Body of pancreas (tissue), 4 donors: ENCODE measurements around the gene CLIP2. TPM values are rescaled to one million over a fixed set of nuclear protein-coding genes. Genes with fewer than 3 reads are reported as not detected.

Source experiments
- ATAC-seq: fragments of 150-250 bp; one replicate; pipeline ENCODE4 v1.9.1; 2016
- DNase-seq, 4 donors: peaks; one replicate each; pipeline ENCODE4 v3.0.0-alpha.2; 2019
- H3K27ac ChIP-seq, 4 donors: fragments of 200-600 bp; sonication (generic); 1 replicate in 3 of 4; 2 replicates in 1 of 4; pipeline versions ENCODE4 v1.5.1 to v1.6.1; 2016 to 2019; ENCODE audit warnings: mild to moderate bottlenecking in 1 of 4, mixed read lengths in 1 of 4, moderate library complexity in 1 of 4
- H3K27me3 ChIP-seq, 2 donors: fragments of 200-600 bp; sonication (generic); one replicate each; pipeline ENCODE4 v1.6.0; 2016; ENCODE audit warnings: mild to moderate bottlenecking in 1 of 2
- H3K36me3 ChIP-seq, 2 donors: fragments of 200-600 bp; sonication (generic); replicated peaks in 1 of 2; 2 replicates each; pipeline ENCODE4 v1.5.1; 2016; ENCODE audit warnings: low read depth in 2 of 2; ENCODE audit not compliant: insufficient read depth in 1 of 2
- H3K4me1 ChIP-seq: fragments of 200-600 bp; sonication (generic); one replicate; pipeline ENCODE4 v1.6.0; 2016
- H3K4me3 ChIP-seq, 2 donors: fragments of 200-600 bp; sonication (generic); 1 replicate in 1 of 2; 2 replicates in 1 of 2; pipeline ENCODE4 v1.5.1; 2016 to 2019
- H3K9me3 ChIP-seq, 3 donors: fragments of 200-600 bp; sonication (generic); 1 replicate in 2 of 3; 2 replicates in 1 of 3; pipeline ENCODE4 v1.5.1; 2016
- CTCF ChIP-seq, 7 experiments: fragments of 450-650 bp in 4 of 7; fragments of 200-600 bp in 3 of 7; sonication (generic) in 3 of 7; IDR thresholded peaks; one replicate each; pipeline ENCODE4 v1.5.1; 2016 to 2019; ENCODE audit warnings: antibody characterized with exemption in 7 of 7
- POLR2A ChIP-seq, 3 donors: fragments of 450-650 bp; IDR thresholded peaks; one replicate each; pipeline ENCODE4 v1.6.1; 2016; ENCODE audit warnings: antibody characterized with exemption in 3 of 3, mild to moderate bottlenecking in 2 of 3
- WGBS, 2 donors: methylation state at CpG; one replicate each; pipeline ENCODE4 v1.1.5; 2017; 5-methylcytosine and 5-hydroxymethylcytosine counted together
- intact Hi-C: fragments of 100-400 bp; cut with DNase I; formaldehyde crosslinking; loops from one replicate; pipeline ENCODE4 v1.15.1; 2023
- total RNA-seq, 2 donors: library from RNA; depleted of rRNA; stranded (reverse); fragments of >200 nt; gene quantifications; one replicate each; pipeline ENCODE4 v1.1.0, GENCODE V29; 2016

CLIP2 gene
- total RNA-seq, 2 donors from 2014 or later: 31.6 to 120 TPM

- DNase-seq (peak; percentile 73 to 81 (median 78)), ATAC-seq (peak; percentile 66)
- Histone ChIP-seq H3K4me3 (no peak overlapping the region), H3K27ac (peak overlapping the region; percentile 68 to 88 (median 82)), H3K27me3 (no peaks in the 10 kb centered on the region), H3K4me1 (peaks cover 62% of the 10 kb centered on the region), H3K36me3 (no peaks in the 10 kb centered on the region), H3K9me3 (no peaks in the 10 kb centered on the region)
- TF ChIP-seq POLR2A (IDR thresholded peaks at IDR 0.05) (no peak), CTCF (IDR thresholded peaks at IDR 0.05) (no peak)
- intact Hi-C loops: no loop called here
- 19 to 22% methylated on average over 16 to 17 of the region's 17 CpGs for WGBS, 2 donors
Measured at GRCh38 chr7:74294191-74294998, 5.2 kb downstream of the CLIP2 start.

DNA sequence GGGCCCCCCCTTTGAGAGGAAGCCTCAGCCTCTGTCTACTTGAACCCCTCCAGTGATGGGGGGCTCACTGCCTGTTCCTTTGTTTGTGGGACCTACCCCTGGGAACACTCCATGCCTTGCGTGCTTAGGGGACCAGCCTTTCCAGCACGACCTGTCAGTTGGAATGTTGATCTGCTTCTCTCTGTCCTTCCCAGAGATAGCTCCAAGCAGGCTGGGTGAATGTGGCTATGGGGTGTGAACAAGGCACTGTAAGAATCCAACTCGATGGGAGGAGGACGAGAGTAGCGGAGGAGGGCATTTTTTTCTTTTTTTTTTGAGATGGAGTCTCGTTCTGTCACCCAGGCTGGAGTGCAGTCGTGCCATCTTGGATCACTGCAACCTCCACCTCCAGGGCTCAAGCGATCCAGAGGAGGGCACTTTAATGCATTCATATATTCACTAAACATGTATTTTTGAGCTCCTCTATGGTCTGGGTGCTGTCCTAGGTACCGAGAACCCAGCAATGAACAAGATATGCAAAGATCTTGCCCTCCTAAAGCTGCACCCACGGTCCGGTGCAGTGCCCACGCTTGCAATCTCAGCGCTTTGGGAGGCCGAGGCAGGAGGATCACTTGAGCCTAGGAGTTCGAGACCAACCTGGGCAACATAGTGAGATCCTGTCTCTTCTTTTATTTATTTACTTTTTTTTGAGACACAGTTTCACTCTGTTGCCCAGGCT lies 8.5 kb downstream of the CLIP2 start:
- no peak for TF ChIP-seq POLR2A (IDR thresholded peaks at IDR 0.05)
- DNase-seq (no peak), ATAC-seq (no peak)
- Histone ChIP-seq H3K27me3 (no peaks in the 10 kb centered on the region), H3K4me3 (no peak overlapping the region), H3K9me3 (no peaks in the 10 kb centered on the region), H3K27ac (no peak overlapping the region), H3K36me3 (no peaks in the 10 kb centered on the region), H3K4me1 (peaks cover 39% of the 10 kb centered on the region)
- intact Hi-C loops: no loop called here
- 89 to 92% methylated on average over 14 to 15 of the region's 15 CpGs for WGBS, 2 donors

GRCh38 chr7:74299401-74299800 lies 10.2 kb downstream of the CLIP2 start:
- DNase-seq (no peak), ATAC-seq (no peak)
- H3K27me3 ChIP-seq: no peaks in the 10 kb centered on the region
- H3K36me3 ChIP-seq: no peaks in the 10 kb centered on the region
- H3K4me1 ChIP-seq: peaks cover 24% of the 10 kb centered on the region
- H3K27ac ChIP-seq: no peak overlapping the region
- H3K4me3 ChIP-seq: no peak overlapping the region
- TF ChIP-seq POLR2A (IDR thresholded peaks at IDR 0.05) (no peak), CTCF (IDR thresholded peaks at IDR 0.05) (no peak)
- H3K9me3 ChIP-seq: no peaks in the 10 kb centered on the region
- intact Hi-C loops: no loop called here
- WGBS, 2 donors: 88 to 98% methylated on average over 8 of the region's 8 CpGs

GRCh38 chr7:74300926-74301325 lies 11.7 kb downstream of the CLIP2 start:
- Histone ChIP-seq H3K27ac (no peak overlapping the region), H3K4me3 (no peak overlapping the region), H3K36me3 (no peaks in the 10 kb centered on the region), H3K9me3 (no peaks in the 10 kb centered on the region), H3K4me1 (peaks cover 11% of the 10 kb centered on the region), H3K27me3 (no peaks in the 10 kb centered on the region)
- ATAC-seq (no peak), DNase-seq (no peak)
- WGBS, 2 donors: 86% methylated on average over 4 of the region's 4 CpGs
- intact Hi-C loops: no loop called here
- TF ChIP-seq CTCF (IDR thresholded peaks at IDR 0.05): no peak
- no peak for TF ChIP-seq POLR2A (IDR thresholded peaks at IDR 0.05)

DNA sequence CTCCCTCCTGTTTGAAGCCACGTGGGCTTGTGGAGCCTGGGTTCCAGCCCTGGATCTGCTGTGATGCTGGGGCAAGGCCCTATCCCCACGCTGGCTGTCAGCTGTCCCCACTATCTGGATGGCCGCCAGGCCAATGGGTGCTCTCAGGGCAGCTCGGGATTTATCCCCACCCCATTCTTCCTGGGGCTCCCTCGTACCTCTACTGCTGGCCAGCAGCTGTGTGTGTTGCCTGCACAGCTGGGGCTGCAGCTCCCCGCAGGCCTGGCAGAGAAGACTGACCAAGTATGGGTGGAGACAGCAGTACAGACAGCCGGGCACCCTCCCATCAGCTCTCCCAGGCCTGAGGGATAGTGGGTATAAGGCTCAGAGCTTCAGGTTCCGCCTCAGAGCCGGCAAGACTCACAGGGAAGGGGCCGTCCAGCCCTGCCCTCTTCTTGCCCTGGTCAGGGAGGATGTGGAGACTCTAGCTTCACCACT lies 13.6 kb downstream of the CLIP2 start:
- no peak overlapping the region for H3K4me3 ChIP-seq
- ATAC-seq: no peak
- H3K9me3 ChIP-seq: no peaks in the 10 kb centered on the region
- 50 to 70% methylated on average over 2 to 10 of the region's 10 CpGs for WGBS, 2 donors
- H3K27ac ChIP-seq: no peak overlapping the region
- intact Hi-C loops: no loop called here
- peak in 1 of 4 donors; percentile 32 for DNase-seq
- peaks cover 28% of the 10 kb centered on the region for H3K4me1 ChIP-seq
- H3K27me3 ChIP-seq: no peaks in the 10 kb centered on the region
- no peaks in the 10 kb centered on the region for H3K36me3 ChIP-seq
- TF ChIP-seq POLR2A (IDR thresholded peaks at IDR 0.05): no peak
